Measurements from ENCODE around the gene ZNF275. TPM values are rescaled to one million over a fixed set of nuclear protein-coding genes. Genes with fewer than 3 reads are reported as not detected.

The ZNF275 gene
- total RNA-seq, 3 donors from 2014 or later = 8.3 to 13.3 (median 12.8) TPM

- H3K27ac ChIP-seq = peak overlapping the region; percentile 15 to 35
- H3K36me3 ChIP-seq = no peaks in the 10 kb centered on the region
- H3K4me3 ChIP-seq = peak overlapping the region; percentile 62 to 79 (median 64)
- TF ChIP-seq POLR2A (IDR thresholded peaks at IDR 0.05) (no peak), CTCF (IDR thresholded peaks at IDR 0.05) (no peak), POLR2AphosphoS5 (IDR thresholded peaks at IDR 0.05) (no peak)
- intact Hi-C loops (cut with DNase I; ENCODE audit: low total_unique reads) = no loop called here
- H3K27me3 ChIP-seq = peaks cover 0 to 9% of the 10 kb centered on the region in 2 donors
- DNase-seq (ENCODE audit: low spot score in 2 of 2) = no peak
- H3K4me1 ChIP-seq = no peaks in the 10 kb centered on the region
- H3K9me3 ChIP-seq = peaks cover 0 to 7% of the 10 kb centered on the region in 2 donors
These were observed 822 bp downstream of the ZNF275 start for GRCh38 chrX:153334654-153335295.

- H3K4me3 ChIP-seq = no peak overlapping the region
- DNase-seq (ENCODE audit: low spot score in 2 of 2) = no peak
- intact Hi-C loops (cut with DNase I; ENCODE audit: low total_unique reads) = no loop called here
- H3K27me3 ChIP-seq = peaks cover 0 to 9% of the 10 kb centered on the region in 2 donors
- no peak overlapping the region for H3K27ac ChIP-seq
- H3K9me3 ChIP-seq = peaks cover 0 to 12% of the 10 kb centered on the region in 2 donors
- TF ChIP-seq POLR2A (IDR thresholded peaks at IDR 0.05) = no peak
- no peak for TF ChIP-seq CTCF (IDR thresholded peaks at IDR 0.05)
- TF ChIP-seq POLR2AphosphoS5 (IDR thresholded peaks at IDR 0.05) = no peak
- H3K4me1 ChIP-seq = no peaks in the 10 kb centered on the region
- H3K36me3 ChIP-seq = no peaks in the 10 kb centered on the region
These were observed 2.4 kb downstream of the ZNF275 start for GRCh38 chrX:153336121-153336894.

- Histone ChIP-seq H3K36me3 (no peaks in the 10 kb centered on the region), H3K4me3 (no peak overlapping the region), H3K4me1 (no peaks in the 10 kb centered on the region), H3K27ac (no peak overlapping the region), H3K27me3 (peaks cover 0 to 9% of the 10 kb centered on the region in 2 donors), H3K9me3 (peaks cover 0 to 17% of the 10 kb centered on the region in 2 donors)
- TF ChIP-seq POLR2AphosphoS5 (IDR thresholded peaks at IDR 0.05) = no peak
- TF ChIP-seq POLR2A (IDR thresholded peaks at IDR 0.05) = no peak
- no peak for TF ChIP-seq CTCF (IDR thresholded peaks at IDR 0.05)
- no peak for DNase-seq (ENCODE audit: low spot score in 2 of 2)
- intact Hi-C loops (cut with DNase I; ENCODE audit: low total_unique reads) = no loop called here
These were observed 3.0 kb downstream of the ZNF275 start for GRCh38 chrX:153336988-153337387.

- Histone ChIP-seq H3K4me3 (no peak overlapping the region), H3K4me1 (no peaks in the 10 kb centered on the region), H3K27me3 (peaks cover 0 to 9% of the 10 kb centered on the region in 2 donors), H3K27ac (no peak overlapping the region), H3K36me3 (no peaks in the 10 kb centered on the region), H3K9me3 (peaks cover 0 to 16% of the 10 kb centered on the region in 2 donors)
- intact Hi-C loops (cut with DNase I; ENCODE audit: low total_unique reads) = no loop called here
- no peak for DNase-seq (ENCODE audit: low spot score in 2 of 2)
- TF ChIP-seq POLR2AphosphoS5 (IDR thresholded peaks at IDR 0.05) = no peak
These were observed 4.9 kb downstream of the ZNF275 start for GRCh38 chrX:153338836-153339235.

- TF ChIP-seq POLR2AphosphoS5 (IDR thresholded peaks at IDR 0.05) (no peak), POLR2A (IDR thresholded peaks at IDR 0.05) (no peak), CTCF (IDR thresholded peaks at IDR 0.05) (no peak)
- no peaks in the 10 kb centered on the region for H3K36me3 ChIP-seq
- intact Hi-C loops (cut with DNase I; ENCODE audit: low total_unique reads) = no loop called here
These were observed 5.7 kb downstream of the ZNF275 start for GRCh38 chrX:153339662-153340061.

More at GRCh38 chrX:153339662-153340061, 5.7 kb downstream of the ZNF275 start:
- DNase-seq (ENCODE audit: low spot score in 2 of 2) = no peak
- peaks cover 0 to 16% of the 10 kb centered on the region in 2 donors for H3K9me3 ChIP-seq
- peaks cover 0 to 11% of the 10 kb centered on the region in 2 donors for H3K27me3 ChIP-seq
- no peak overlapping the region for H3K4me3 ChIP-seq
- no peak overlapping the region for H3K27ac ChIP-seq
- no peaks in the 10 kb centered on the region for H3K4me1 ChIP-seq

Data from breast epithelium (tissue), 4 donors.